IPS-NIHi11 (cell line): Measurements from ENCODE around the gene GABBR2.

Experiments used
- DNase-seq: peaks from one replicate; pipeline ENCODE4 v3.0.0; 2012; ENCODE audit warnings: mixed read lengths, low spot score

Gene GABBR2

GRCh38 chr9:98708933-98709911 is at the start of gene GABBR2:
Gene GABBR2 (minus strand): TSS chr9:98708935. CDS start chr9:98708737, 198 bp downstream.
- peak; percentile 62 for DNase-seq

GRCh38 chr9:98755006-98755618 is 46.4 kb upstream of the GABBR2 start:
- peak; percentile 55 for DNase-seq

- DNase-seq, result no peak
Measured at GRCh38 chr9:98751210-98751609, 42.5 kb upstream of the GABBR2 start.

GRCh38 chr9:98750364-98751060 is 41.8 kb upstream of the GABBR2 start:
- no peak for DNase-seq

GRCh38 chr9:98747476-98747875 is 38.7 kb upstream of the GABBR2 start:
- DNase-seq, result no peak

- no peak for DNase-seq
Measured at GRCh38 chr9:98745470-98745869, 36.7 kb upstream of the GABBR2 start.

GRCh38 chr9:98743818-98744611 is 35.3 kb upstream of the GABBR2 start:
- DNase-seq, result no peak

- no peak for DNase-seq
Measured at GRCh38 chr9:98743329-98743728, 34.6 kb upstream of the GABBR2 start.

GRCh38 chr9:98742325-98743280 is 33.9 kb upstream of the GABBR2 start:
- no peak for DNase-seq

- no peak for DNase-seq
Measured at GRCh38 chr9:98740226-98740881, 31.6 kb upstream of the GABBR2 start.

GRCh38 chr9:98738741-98739140 is 30.0 kb upstream of the GABBR2 start:
- no peak for DNase-seq

- DNase-seq, result no peak
Measured at GRCh38 chr9:98736226-98736625, 27.5 kb upstream of the GABBR2 start.

- DNase-seq, result no peak
Measured at GRCh38 chr9:98732801-98733200, 24.1 kb upstream of the GABBR2 start.

GRCh38 chr9:98732091-98732490 is 23.4 kb upstream of the GABBR2 start:
- DNase-seq, result no peak

- DNase-seq, result no peak
Measured at GRCh38 chr9:98730871-98731270, 22.1 kb upstream of the GABBR2 start.

- DNase-seq, result no peak
Measured at GRCh38 chr9:98728500-98728899, 19.8 kb upstream of the GABBR2 start.

GRCh38 chr9:98727428-98727827 is 18.7 kb upstream of the GABBR2 start:
- DNase-seq, result no peak

GRCh38 chr9:98726735-98727134 is 18.0 kb upstream of the GABBR2 start:
- no peak for DNase-seq

- no peak for DNase-seq
Measured at GRCh38 chr9:98724810-98725530, 16.2 kb upstream of the GABBR2 start.
